GM12878 (cell line): ENCODE measurements around the gene SLC8B1. TPM values are rescaled to one million over a fixed set of nuclear protein-coding genes. Genes with fewer than 3 reads are reported as not detected.
A peak's percentile ranks its signal among the peaks of the same experiment; 100 is the strongest.

Source experiments
- ATAC-seq: fragments of 200-7000 bp; cut with Tn5 transposase; 3 replicates; pipeline ENCODE4 v1.9.1; 2020; ENCODE audit warnings: mild to moderate bottlenecking, moderate library complexity
- BruUV-seq: library from RNA; stranded (reverse); fragments of 400-500 nt; replicated peaks from 2 replicates; lab custom pipeline; 2021; lab: Mats Ljungman, UMichigan
- CTCF ChIA-PET: fragments of 300-600 bp; sonication (Branson Sonifier 250); formaldehyde crosslinking; extraction: SDS; loops from one replicate; lab custom pipeline; 2021; ENCODE audit warnings: inconsistent platforms; lab: Yijun Ruan, JAX
- POLR2A ChIA-PET: fragments of 350-600 bp; formaldehyde crosslinking; extraction: SDS; loops from one replicate; lab custom pipeline; 2021; ENCODE audit warnings: inconsistent platforms; lab: Charles Lee
- RAD21 ChIA-PET: fragments of 300-600 bp; sonication (Branson Sonifier 250); formaldehyde crosslinking; loops from one replicate; lab custom pipeline; 2023; ENCODE audit warnings: antibody characterized with exemption; ENCODE audit not compliant: unreplicated experiment; lab: Charles Lee
- SMC1A ChIA-PET: fragments of 300-600 bp; sonication (Branson Sonifier 250); formaldehyde crosslinking; loops from one replicate; lab custom pipeline; 2023; ENCODE audit not compliant: unreplicated experiment, uncharacterized antibody; lab: Charles Lee
- DNase-seq: peaks from one replicate; pipeline ENCODE4 v3.0.0-alpha.2; 2011; ENCODE audit warnings: low read depth, low spot score
- FAIRE-seq: peaks from 3 replicates; lab custom pipeline; 2011; peaks lifted over from hg19 to GRCh38; lab: Jason Lieb, UNC
- H2AFZ ChIP-seq: 2 replicates; pipeline ENCODE4 v1.6.0; 2011; ENCODE audit warnings: low read depth, low read length, control low read depth; ENCODE audit not compliant: control insufficient read depth
- H3K27ac ChIP-seq: 2 replicates; pipeline ENCODE4 v1.5.1; 2011; ENCODE audit warnings: control low read depth; ENCODE audit not compliant: control insufficient read depth, insufficient read depth
- H3K27me3 ChIP-seq, 2 experiments: replicated peaks in 1 of 2; 2 replicates each; pipeline versions ENCODE4 v1.6.0 to v1.6.1; 2011; ENCODE audit warnings: low read length in 1 of 2; ENCODE audit not compliant: control insufficient read depth in 2 of 2, insufficient read depth in 2 of 2
- H3K36me3 ChIP-seq, 2 experiments: 2 replicates each; pipeline ENCODE4 v1.5.1; 2011; ENCODE audit warnings: low read length in 1 of 2; ENCODE audit not compliant: control insufficient read depth in 2 of 2, insufficient read depth in 2 of 2
- H3K4me1 ChIP-seq: 2 replicates; pipeline ENCODE4 v1.6.1; 2011; ENCODE audit warnings: mild to moderate bottlenecking, low read length, moderate library complexity, mixed read lengths; ENCODE audit not compliant: control insufficient read depth, insufficient read depth
- H3K4me2 ChIP-seq: 2 replicates; pipeline ENCODE4 v1.6.0; 2011; ENCODE audit warnings: control low read depth; ENCODE audit not compliant: control insufficient read depth, insufficient read depth
- H3K4me3 ChIP-seq: fragments of 200-600 bp; sonication (generic); 2 replicates; pipeline ENCODE4 v1.5.1; 2016
- H3K79me2 ChIP-seq: 2 replicates; pipeline ENCODE4 v1.6.0; 2011; ENCODE audit warnings: low read length; ENCODE audit not compliant: control insufficient read depth, insufficient read depth
- H3K9ac ChIP-seq: 2 replicates; pipeline ENCODE4 v1.8.0; 2011; ENCODE audit warnings: low read length, control low read depth, mixed read lengths; ENCODE audit not compliant: control insufficient read depth, insufficient read depth
- H3K9me3 ChIP-seq: replicated peaks from 3 replicates; pipeline ENCODE4 v1.5.1; 2011; ENCODE audit warnings: mild to moderate bottlenecking, low read length; ENCODE audit not compliant: control insufficient read depth, insufficient read depth
- H4K20me1 ChIP-seq: 2 replicates; pipeline ENCODE4 v1.6.0; 2011; ENCODE audit not compliant: control insufficient read depth, insufficient read depth
- FOS ChIP-seq: IDR thresholded peaks from 3 replicates; pipeline ENCODE4 v1.6.1; 2011; ENCODE audit warnings: borderline replicate concordance; ENCODE audit not compliant: insufficient read length; ENCODE audit errors: extremely low read depth
- WGBS: methylation state at CpG from one replicate; pipeline ENCODE4 v1.1.6; 2016; ENCODE audit warnings: low lambda C conversion rate; ENCODE audit not compliant: insufficient replicate concordance, insufficient coverage; ENCODE audit errors: missing lambda C conversion rate; 5-methylcytosine and 5-hydroxymethylcytosine counted together
- in situ Hi-C: fragments of 300-500 bp; cut with MboI; formaldehyde crosslinking; loops from 9 replicates; pipeline ENCODE4 v1.14.3; 2018; ENCODE audit warnings: mixed read lengths
- intact Hi-C: fragments of 100-400 bp; cut with micrococcal nuclease; formaldehyde crosslinking; loops from one replicate; pipeline ENCODE4 v1.14.2; 2022; ENCODE audit not compliant: unreplicated experiment
- polyA plus RNA-seq, 11 experiments: library from polyadenylated mRNA; depleted of rRNA in 4 of 11; unstranded in 6 of 11; stranded (reverse) in 5 of 11; fragments of >200 nt; fragmentation: Nextera tagmentation in 4 of 11; fragmentation: Illumina TruSeq in 1 of 11; extraction: Ambion mirVana in 4 of 11; extraction: Trizol in 1 of 11; gene quantifications; 1 replicate in 1 of 11; 2 replicates in 10 of 11; pipeline versions ENCODE4 v1.2.1 to v1.2.3, GENCODE V29; 2011 to 2016; ENCODE audit warnings: inconsistent platforms in 2 of 11, missing spikeins in 2 of 11, low read depth in 1 of 11
- total RNA-seq, 4 experiments: library from RNA; depleted of rRNA in 3 of 4; stranded (reverse); fragments of >200 nt in 3 of 4; fragmentation: Illumina TruSeq in 1 of 4; extraction: Trizol in 1 of 4; gene quantifications; 2 replicates each; pipeline versions ENCODE4 v1.2.1 to v1.2.3, GENCODE V29; 2013 to 2021
- TF ChIP-seq, protein P1 (sequence below): fragments of 450-650 bp; IDR thresholded peaks from 2 replicates; pipeline ENCODE4 v1.6.1; 2016; ENCODE audit warnings: mild to moderate bottlenecking, moderate library complexity, borderline replicate concordance

Gene SLC8B1
- total and polyA plus RNA-seq, 10 of the 15 experiments (the other 5 are each of a cell fraction or from before 2014, with no cell fraction given), result 0.18 to 12.3 (median 6.8) TPM

- no peak for ATAC-seq
- TF ChIP-seq, protein P1, sequence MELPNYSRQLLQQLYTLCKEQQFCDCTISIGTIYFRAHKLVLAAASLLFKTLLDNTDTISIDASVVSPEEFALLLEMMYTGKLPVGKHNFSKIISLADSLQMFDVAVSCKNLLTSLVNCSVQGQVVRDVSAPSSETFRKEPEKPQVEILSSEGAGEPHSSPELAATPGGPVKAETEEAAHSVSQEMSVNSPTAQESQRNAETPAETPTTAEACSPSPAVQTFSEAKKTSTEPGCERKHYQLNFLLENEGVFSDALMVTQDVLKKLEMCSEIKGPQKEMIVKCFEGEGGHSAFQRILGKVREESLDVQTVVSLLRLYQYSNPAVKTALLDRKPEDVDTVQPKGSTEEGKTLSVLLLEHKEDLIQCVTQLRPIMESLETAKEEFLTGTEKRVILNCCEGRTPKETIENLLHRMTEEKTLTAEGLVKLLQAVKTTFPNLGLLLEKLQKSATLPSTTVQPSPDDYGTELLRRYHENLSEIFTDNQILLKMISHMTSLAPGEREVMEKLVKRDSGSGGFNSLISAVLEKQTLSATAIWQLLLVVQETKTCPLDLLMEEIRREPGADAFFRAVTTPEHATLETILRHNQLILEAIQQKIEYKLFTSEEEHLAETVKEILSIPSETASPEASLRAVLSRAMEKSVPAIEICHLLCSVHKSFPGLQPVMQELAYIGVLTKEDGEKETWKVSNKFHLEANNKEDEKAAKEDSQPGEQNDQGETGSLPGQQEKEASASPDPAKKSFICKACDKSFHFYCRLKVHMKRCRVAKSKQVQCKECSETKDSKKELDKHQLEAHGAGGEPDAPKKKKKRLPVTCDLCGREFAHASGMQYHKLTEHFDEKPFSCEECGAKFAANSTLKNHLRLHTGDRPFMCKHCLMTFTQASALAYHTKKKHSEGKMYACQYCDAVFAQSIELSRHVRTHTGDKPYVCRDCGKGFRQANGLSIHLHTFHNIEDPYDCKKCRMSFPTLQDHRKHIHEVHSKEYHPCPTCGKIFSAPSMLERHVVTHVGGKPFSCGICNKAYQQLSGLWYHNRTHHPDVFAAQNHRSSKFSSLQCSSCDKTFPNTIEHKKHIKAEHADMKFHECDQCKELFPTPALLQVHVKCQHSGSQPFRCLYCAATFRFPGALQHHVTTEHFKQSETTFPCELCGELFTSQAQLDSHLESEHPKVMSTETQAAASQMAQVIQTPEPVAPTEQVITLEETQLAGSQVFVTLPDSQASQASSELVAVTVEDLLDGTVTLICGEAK, result peak; percentile 72
- no peak for TF ChIP-seq FOS
- ChIA-PET SMC1A (interaction anchor here (1.0 to 1.2 kb wide), 4 partner anchors 10 to 120 kb away, joined by 3 read pairs; no protein-coding TSS in a partner anchor), RAD21 (no interaction called here), POLR2A (no interaction called here), CTCF (interaction anchor here (0.8 kb wide), 1 partner anchor 117 kb away, joined by 3 read pairs; the partner anchor contains the start of gene SDSL)
- intact Hi-C loops, result no loop called here
- H4K20me1 ChIP-seq, result no peaks in the 10 kb centered on the region
- FAIRE-seq, result no peak
- H3K36me3 ChIP-seq, result peaks cover 0 to 5% of the 10 kb centered on the region in 2 experiments; a peak in 3 of 4 replicates
- H2AFZ ChIP-seq, result no peak overlapping the region
- no peak overlapping the region for H3K9ac ChIP-seq
- in situ Hi-C loops, result no loop called here
- no peak overlapping the region for H3K27ac ChIP-seq
- no TSS peak for BruUV-seq
- WGBS, result 91% methylated on average over 11 of the region's 11 CpGs
- no peak for DNase-seq
- no peaks in the 10 kb centered on the region for H3K79me2 ChIP-seq
- H3K4me1 ChIP-seq, result no peaks in the 10 kb centered on the region
- H3K9me3 ChIP-seq, result no peaks in the 10 kb centered on the region
- no peak overlapping the region for H3K4me2 ChIP-seq
- H3K4me3 ChIP-seq, result no peak overlapping the region
- no peaks in the 10 kb centered on the region for H3K27me3 ChIP-seq
These were observed 29.5 kb downstream of the SLC8B1 start for GRCh38 chr12:113305281-113305856.
